ENCODE results near the gene FOXO1.

Gene FOXO1

GRCh38 chr13:40586886-40587565 lies 79.4 kb downstream of the FOXO1 start:
- H3K4me3 ChIP-seq (ENCODE audit: low read depth, low read length): no peak overlapping the region
- DNase-seq: no peak
- H3K27me3 ChIP-seq (replicated peaks): no peaks in the 10 kb centered on the region
- no peaks in the 10 kb centered on the region for H3K36me3 ChIP-seq (replicated peaks)
- peak; percentile 7 for TF ChIP-seq CTCF (IDR thresholded peaks at IDR 0.05; ENCODE audit: low read depth, low read length, missing control alignments)
- no peak overlapping the region for H3K27ac ChIP-seq
- in situ Hi-C loops (cut with HindIII; ENCODE audit: low pct_ligation_motif_present, low sequenced_read_pairs): no loop called here

DNA sequence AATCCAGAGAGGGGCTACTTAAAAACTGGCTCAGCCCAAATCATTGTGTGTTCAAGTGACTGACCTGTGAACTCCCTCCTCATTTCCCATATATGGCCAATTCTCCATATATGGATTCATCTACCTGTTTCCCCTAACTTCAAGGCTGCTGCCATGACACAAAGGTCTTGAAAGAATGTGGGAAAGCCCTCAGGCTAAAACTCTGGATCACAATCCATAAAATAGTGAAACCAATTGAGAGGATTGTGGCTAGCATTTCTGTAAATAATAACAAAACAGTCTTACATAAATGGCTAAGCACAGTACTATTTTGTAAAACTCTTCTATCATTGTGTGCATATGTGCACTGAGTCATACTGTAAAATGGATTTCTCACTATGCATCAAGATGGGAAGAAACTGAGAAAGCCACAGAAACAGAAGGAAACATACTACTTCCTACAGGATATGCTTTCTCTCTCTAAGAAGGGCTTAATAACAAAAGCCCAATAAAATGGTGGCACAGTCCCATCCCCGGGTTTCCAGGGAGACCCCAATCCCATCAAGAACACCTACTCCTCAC lies 80.5 kb downstream of the FOXO1 start:
- Histone ChIP-seq H3K4me3 (ENCODE audit: low read depth, low read length) (no peak overlapping the region), H3K27me3 (replicated peaks) (no peaks in the 10 kb centered on the region), H3K36me3 (replicated peaks) (no peaks in the 10 kb centered on the region), H3K27ac (no peak overlapping the region)
- in situ Hi-C loops (cut with HindIII; ENCODE audit: low pct_ligation_motif_present, low sequenced_read_pairs): no loop called here
- no peak for DNase-seq
- TF ChIP-seq CTCF (IDR thresholded peaks at IDR 0.05; ENCODE audit: low read depth, low read length, missing control alignments): no peak

DNA sequence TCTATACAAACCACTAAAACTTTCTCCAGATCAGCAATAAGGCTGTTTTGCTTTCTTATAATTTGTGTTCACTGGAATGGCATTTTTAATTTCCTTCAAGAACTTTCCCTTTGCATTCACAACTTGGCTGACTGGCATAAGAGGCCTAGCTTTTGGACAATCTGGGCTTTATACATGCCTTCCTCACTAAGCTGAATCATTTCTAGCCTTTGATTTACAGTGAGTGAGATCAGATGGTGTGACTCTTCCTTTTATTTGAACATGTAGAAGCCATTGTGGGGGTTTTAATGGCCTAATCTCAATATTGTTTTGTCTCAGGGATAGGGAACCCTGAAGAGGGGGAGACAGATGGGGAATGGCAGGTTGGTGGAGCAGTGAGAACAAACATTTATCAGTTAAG lies 82.7 kb downstream of the FOXO1 start:
- Histone ChIP-seq H3K36me3 (replicated peaks) (no peaks in the 10 kb centered on the region), H3K27ac (no peak overlapping the region), H3K27me3 (replicated peaks) (no peaks in the 10 kb centered on the region), H3K4me3 (ENCODE audit: low read depth, low read length) (no peak overlapping the region)
- DNase-seq: no peak
- in situ Hi-C loops (cut with HindIII; ENCODE audit: low pct_ligation_motif_present, low sequenced_read_pairs): no loop called here
- TF ChIP-seq CTCF (IDR thresholded peaks at IDR 0.05; ENCODE audit: low read depth, low read length, missing control alignments): no peak

DNA sequence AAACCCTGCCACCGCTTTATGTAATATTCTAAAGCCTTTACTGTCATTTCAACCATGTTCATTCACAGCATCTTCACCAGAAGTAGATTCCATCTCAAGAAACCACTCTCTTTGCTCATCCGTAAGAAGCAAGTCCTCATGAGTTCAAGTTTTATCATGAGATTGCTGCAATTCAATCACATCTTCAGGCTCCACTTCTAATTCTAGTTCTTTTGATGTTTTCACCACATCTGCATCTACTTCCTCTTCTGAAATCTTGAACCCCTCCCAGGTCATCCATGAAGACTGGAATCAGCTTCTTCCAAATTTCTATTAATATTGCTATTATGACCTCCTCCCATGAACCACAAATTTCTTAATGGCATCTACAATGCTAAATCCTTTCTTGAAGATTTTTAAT lies 83.9 kb downstream of the FOXO1 start:
- in situ Hi-C loops (cut with HindIII; ENCODE audit: low pct_ligation_motif_present, low sequenced_read_pairs): no loop called here
- no peaks in the 10 kb centered on the region for H3K36me3 ChIP-seq (replicated peaks)
- no peak overlapping the region for H3K27ac ChIP-seq
- H3K27me3 ChIP-seq (replicated peaks): no peaks in the 10 kb centered on the region
- DNase-seq: no peak
- TF ChIP-seq CTCF (IDR thresholded peaks at IDR 0.05; ENCODE audit: low read depth, low read length, missing control alignments): no peak
- no peak overlapping the region for H3K4me3 ChIP-seq (ENCODE audit: low read depth, low read length)

DNA sequence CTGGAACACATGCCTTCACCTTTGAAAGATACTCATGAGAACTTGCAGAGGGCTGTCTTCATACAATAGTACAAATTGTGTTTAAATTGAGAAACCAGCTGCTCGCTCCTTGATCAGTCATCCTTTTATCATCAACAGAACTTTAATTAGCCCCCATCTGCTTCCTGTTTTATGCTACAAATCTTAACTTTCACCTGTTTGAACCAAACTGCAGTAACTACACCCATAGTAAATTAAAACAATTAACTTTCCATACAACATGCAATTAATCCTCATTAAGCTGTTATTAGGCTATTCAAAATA lies 85.2 kb downstream of the FOXO1 start:
- Histone ChIP-seq H3K36me3 (replicated peaks) (no peaks in the 10 kb centered on the region), H3K27ac (no peak overlapping the region), H3K27me3 (replicated peaks) (no peaks in the 10 kb centered on the region), H3K4me3 (ENCODE audit: low read depth, low read length) (no peak overlapping the region)
- no peak for DNase-seq
- in situ Hi-C loops (cut with HindIII; ENCODE audit: low pct_ligation_motif_present, low sequenced_read_pairs): no loop called here
- TF ChIP-seq CTCF (IDR thresholded peaks at IDR 0.05; ENCODE audit: low read depth, low read length, missing control alignments): no peak
